Stimulated activated CD4-positive, alpha-beta T cell treated with anti-CD3 and anti-CD28 coated beads, Interleukin-4, amount 100 ng/mL, for 24 hours (primary cell): ENCODE data around the gene ADAMTS6.

Experiments used
- DNase-seq: peaks from one replicate; pipeline ENCODE4 v3.0.0-alpha.2; 2020

The ADAMTS6 gene

GRCh38 chr5:65100911-65101631, 380.6 kb downstream of the ADAMTS6 start:
- peak; percentile 18 for DNase-seq
